HG03378 (cell line): ENCODE measurements around the gene LMF2.
A peak's percentile ranks its signal among the peaks of the same experiment; 100 is the strongest.
"Not testable (repeated sequence)": the region's sequence is repeated elsewhere in the genome, so short reads cannot be mapped to it uniquely, and the experiment has no call there.

Experiments
- ATAC-seq: cut with Tn5 transposase; IDR thresholded peaks from one replicate; pipeline ENCODE4 v1.9.1; 2021; ENCODE audit warnings: mild to moderate bottlenecking, moderate library complexity; ENCODE audit not compliant: unreplicated experiment

Gene LMF2

DNA sequence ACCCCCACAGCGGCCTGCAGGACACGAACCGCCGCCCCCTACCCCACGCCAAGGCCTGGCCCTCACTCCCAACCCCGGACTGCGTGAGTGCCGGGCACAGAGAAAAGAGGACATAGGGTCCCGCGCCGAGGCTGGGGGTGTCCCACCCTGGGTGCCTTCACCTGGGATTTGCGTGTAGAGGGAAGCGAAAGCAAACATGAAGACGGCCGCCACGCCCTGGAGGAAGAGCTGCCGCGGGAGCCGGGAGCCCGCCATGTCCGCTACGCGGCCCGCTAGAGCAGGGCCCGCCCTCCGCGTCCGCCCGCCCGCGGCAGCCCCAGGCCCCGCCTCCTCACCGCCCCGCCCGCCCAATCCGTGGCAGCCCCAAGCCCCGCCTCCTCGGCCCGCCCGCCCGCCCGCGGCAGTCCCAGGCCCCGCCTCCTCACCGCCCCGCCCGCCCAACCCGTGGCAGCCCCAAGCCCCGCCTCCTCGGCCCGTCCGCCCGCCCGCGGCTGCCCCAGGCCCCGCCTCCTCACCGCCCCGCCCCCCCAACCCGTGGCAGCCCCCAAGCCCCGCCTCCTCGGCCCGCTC lies at the start of gene LMF2:
TSS of gene LMF2 (minus strand) at position 282 of the 570 bp plus-strand sequence. CDS start at position 255, 27 bp downstream.
- peak; percentile 32 for ATAC-seq

DNA sequence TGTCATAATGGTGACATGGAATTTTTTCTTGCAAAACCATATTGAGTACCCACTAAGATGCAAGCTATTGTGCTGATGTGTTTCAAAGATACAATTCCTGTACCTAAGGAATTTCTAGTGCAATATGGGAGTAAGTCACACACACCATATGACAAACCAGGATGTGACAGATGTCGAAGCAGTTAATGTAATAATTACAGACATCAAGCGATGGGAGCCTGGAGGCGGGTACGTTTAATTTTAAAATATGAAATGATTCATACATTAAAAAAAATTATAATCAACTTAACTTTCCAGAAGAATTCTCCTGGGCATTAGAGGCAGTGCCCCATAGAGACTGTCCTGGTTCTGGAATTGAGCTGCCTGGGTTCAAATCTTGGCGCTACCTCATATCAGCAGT lies 49.2 kb upstream of the LMF2 start:
- ATAC-seq = no peak

DNA sequence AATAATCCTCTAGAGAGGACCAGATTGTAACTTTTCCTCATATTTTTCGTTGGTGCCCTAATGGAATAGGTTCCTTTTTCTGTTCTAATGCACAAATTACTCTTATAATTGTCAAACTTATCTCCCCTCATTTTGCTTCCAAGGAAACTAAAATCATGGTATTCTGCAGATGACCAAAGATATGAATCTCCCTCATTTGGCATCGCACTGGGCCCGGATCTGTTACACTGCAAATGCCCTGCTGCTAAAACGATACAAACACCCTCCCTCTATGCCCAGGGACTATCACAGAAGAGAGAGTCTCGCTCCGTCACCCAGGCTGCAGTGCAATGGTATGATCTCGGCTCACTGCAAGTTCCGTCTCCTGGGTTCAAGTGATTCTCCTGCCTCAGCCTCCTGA lies 45.8 kb upstream of the LMF2 start:
- no peak for ATAC-seq

GRCh38 chr22:50551160-50551752 lies 43.8 kb upstream of the LMF2 start:
- no peak for ATAC-seq

DNA sequence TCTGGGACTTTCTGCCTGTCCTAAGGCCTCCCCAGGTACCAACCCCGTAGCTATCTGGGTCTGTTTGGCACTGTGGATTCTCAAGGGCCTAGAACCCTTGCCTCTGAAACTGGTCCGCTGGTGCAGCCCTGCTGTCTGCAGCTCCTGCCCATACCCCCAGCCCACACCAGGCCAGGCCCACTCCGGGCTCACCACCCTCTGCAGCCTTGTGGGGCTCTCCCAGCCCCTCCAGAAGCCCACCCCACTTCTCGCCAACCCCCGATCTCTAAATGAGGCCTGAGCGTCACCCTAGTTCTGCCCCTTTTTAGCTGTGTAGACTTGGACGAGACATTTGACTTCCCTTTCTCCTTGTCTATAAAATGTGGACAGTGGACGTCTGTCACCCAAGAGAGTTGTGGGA lies 42.9 kb upstream of the LMF2 start:
- ATAC-seq = no peak

DNA sequence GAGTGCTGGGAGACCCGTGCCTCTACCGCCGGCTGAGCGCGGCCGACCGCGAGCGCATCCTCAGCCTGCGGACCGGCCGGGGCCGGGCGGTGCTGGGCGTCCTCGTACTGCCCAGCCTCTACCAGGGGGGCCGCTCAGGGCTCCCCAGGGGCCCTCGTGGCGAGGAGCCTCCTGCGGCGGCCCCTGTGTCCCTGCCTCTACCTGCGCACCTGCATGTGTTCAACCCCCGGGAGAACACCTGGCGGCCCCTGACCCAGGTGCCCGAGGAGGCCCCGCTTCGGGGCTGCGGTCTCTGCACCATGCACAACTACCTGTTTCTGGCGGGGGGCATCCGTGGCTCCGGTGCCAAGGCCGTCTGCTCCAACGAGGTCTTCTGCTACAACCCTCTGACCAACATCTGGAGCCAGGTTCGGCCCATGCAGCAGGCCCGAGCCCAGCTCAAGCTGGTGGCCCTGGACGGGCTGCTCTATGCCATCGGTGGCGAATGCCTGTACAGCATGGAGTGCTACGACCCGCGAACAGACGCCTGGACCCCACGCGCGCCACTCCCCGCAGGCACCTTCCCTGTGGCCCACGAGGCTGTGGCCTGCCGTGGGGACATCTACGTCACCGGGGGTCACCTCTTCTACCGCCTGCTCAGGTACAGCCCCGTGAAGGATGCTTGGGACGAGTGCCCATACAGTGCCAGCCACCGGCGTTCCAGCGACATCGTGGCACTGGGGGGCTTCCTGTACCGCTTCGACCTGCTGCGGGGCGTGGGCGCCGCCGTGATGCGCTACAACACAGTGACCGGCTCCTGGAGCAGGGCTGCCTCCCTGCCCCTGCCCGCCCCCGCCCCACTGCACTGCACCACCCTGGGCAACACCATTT lies 41.7 kb upstream of the LMF2 start:
- no peak for ATAC-seq

GRCh38 chr22:50548040-50548920 lies 40.8 kb upstream of the LMF2 start:
- no peak for ATAC-seq

DNA sequence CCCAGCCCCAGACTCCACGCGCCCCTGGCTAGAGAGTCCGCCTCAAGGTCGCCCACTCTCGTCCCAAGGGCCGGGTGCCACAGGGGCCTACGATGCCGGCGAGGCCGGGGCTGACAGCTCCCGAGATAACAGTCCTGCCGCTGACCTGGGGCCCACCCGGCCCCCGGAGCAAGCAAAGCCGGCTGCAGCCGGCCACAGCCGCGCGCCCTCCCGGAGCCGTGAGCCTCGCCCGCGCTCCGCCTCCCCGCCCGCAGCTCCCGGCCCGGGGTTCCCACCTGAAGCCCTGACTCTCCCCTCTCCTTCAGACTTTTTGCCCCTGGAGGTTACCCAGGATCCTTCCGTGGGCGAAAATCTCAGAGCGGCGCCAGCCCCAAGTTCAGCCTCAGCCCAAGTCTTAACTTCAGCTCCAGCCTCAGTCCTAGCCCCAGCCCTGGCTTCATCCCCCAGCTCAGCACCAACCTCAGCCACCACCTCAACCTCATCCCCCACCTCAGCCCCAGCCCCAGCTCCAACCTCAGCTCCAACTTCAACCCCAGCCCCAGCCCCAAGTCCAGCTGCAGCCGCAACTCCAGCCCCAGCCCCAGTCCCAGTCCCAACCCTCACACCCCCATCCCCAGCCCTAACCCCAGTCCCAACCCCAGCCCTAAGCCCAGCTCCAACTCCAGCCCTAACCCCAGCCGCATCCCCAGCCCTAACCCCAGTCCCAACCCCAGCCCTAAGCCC lies 39.9 kb upstream of the LMF2 start:
- ATAC-seq = no peak

- ATAC-seq = no peak
Observed at GRCh38 chr22:50546326-50547262, 39.1 kb upstream of the LMF2 start.

DNA sequence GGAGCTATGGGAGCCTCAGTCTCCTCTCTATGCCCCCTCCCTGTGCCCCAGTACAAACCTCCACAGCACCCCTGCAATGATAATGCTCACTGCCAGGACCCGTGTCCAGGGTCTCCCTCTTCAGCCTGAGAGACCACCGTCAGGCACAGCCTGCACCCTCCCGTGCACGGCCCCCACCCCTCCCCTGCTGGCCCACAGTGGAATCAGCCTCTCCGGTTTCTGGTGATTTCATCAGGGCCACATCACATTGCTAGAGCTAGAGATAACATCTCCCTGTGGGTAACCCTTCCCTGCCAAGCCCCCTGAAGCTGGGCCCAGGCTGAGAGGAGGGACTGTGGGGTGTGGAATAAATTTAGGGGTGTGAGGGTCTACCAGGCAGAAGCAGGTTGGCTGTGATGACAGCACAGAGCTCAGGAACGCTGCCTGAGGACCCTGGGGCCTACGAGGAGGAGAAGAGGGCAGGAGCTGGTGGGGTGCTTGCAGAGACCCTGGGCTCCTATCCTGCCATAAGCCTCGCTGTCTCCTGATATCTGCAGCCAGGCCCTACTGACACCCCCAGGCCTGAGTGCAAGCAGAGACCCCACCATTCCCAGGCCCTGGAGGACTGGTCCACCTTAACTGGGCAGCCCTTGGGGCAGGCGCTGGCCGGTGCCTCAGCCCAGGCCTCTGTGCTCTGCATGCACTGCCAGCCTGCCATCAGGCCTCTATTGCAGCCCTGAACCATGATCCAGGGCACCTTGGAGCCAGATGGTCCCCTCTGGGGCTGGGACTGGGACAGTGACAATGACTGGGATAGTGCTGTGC lies 38.2 kb upstream of the LMF2 start, which contains the start of gene KLHDC7B:
TSS of gene KLHDC7B (plus strand) at position 378 of the 804 bp plus-strand sequence. CDS start at position 723, 345 bp downstream.
- no peak for ATAC-seq

DNA sequence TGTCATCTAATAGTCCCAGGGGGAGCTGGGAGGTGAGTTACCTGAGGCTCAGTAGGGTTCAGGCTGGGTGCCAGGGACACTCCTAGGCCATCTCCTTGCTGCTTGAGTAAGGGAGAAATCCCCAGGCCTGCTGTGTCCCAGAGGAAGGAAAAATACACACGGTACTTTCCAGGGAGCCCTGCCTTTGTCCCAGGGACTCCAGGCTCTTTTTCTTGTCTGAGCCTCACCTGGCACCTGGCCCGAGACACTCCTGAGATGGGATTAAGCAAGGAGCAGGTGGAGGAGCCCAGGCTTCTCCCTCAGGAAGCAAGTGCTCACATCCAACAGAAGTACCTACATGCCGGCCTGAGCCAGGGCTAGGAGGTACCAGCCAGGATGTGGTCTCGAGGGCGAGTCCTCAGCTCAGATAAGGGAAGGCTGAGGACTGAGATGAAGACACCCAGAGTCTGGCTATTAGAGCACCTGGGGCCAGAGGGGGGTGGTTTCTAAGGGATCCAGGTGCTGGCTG lies 37.3 kb upstream of the LMF2 start:
- no peak for ATAC-seq

GRCh38 chr22:50544078-50544745 lies 36.7 kb upstream of the LMF2 start:
- ATAC-seq = no peak

DNA sequence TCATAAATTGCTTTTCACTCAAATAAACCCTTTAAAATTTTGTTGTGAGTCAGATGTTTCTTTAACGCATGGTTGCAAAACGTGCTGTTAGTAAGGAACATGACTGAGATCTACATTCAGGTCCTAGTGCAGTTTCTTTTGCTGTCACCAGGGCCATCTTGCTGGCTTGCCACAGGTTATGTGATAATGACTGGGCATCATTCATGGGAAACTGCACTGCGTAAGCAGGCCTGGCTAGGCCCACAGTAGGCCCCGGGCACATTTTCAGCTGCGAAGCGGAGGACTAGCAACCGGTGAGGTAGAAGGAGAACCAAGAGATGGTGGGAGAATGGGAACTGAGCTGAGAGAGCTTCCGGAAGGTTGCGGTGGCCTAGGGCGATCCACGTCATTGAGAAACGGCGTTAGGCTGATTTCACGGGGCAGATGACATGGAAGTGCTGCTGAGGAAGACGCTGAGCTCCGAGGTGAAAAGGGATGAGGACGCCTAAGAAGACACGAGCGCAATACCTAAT lies 35.0 kb upstream of the LMF2 start:
- no peak for ATAC-seq

DNA sequence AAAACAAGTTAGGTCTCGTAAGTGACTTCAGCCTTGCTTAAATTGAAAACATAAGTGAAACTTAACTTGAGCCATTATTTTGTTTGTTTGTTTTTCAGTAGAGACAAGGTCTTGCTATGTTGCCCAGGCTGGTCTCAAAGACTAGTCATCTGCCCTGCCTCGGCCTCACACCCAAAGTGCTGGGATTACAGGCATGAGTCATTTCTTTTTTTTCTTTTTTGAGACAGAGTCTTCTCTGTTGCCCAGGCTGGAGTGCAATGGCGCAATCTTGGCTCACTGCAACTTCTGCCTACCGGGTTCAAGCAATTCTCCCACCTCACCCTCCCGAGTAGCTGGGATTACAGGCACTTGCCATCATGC lies 34.1 kb upstream of the LMF2 start:
- ATAC-seq = not testable (repeated sequence)

DNA sequence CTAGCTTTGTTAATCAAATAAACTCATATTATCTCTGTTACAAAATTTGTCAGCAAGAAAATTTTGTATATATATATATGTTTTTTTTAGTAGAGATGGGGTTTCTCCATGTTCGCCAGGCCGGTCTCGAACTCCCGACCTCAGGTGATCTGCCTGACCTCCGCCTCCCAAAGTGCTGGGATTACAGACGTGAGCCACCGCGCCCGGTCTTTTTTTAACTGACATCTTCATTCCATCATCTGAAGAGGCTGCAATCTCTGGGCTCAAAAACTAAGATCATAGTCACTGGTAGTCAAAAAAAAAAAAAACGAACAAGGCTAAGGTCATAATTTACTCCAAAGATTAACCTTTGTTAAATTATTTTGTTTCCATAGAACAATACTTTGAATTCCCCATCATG lies 32.9 kb upstream of the LMF2 start:
- no peak for ATAC-seq

DNA sequence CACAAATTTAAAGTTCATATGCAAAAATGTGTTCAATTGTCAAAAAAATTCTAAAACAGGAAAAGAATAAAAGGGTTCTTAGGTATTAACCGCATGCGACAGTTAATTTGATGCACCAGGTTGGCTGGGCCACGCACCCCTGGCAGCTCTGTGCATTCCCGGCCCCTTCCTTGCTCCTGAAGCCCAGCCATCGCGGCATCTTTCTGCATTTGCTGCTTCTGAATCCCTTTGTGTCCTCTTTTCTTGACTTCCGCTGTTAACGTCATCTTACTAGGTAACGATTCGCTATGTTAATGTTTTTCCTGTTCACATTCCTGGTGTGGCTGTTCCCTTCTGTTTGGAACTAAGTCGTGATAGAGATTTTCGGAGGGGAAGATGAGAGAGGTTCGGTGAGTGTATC lies 30.3 kb upstream of the LMF2 start:
- ATAC-seq = no peak

DNA sequence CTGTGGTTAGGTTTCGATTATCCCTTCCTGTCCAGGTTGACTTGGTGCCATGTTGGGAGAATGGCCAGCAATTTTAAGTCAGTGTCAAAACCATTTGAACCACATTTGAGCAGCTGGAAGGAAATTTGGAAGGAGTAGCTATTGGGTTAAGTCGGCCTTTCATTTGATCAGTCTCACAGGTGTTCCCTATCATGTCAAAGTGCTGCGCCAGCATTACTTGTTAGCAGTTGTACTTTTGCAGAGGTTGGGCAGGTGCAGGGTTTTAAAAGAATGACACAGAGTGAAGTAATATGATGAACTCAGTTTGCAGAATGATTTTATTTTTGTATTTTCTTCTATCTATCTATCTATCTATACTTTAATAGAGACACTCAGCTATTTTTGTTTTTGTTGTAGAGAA lies 28.7 kb upstream of the LMF2 start:
- ATAC-seq = no peak

DNA sequence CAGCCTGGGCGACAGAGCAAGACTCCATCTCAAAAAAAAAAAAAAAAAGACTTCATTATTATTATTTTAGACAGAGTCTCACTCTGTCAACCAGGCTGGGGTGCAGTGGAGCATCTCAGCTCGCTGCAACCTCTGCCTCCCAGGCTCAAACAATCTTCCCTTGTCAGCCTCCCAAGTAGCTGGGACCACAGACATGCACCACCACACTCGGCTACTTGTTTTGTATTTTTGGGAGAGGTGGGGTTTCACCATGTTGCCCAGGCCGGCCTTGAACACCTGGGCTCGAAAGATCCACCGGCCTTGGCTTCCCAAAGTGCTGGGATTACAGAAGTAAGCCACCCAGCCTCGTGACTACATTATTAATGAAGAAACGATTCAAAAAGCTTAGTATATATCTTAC lies 27.6 kb upstream of the LMF2 start:
- ATAC-seq = no peak
